Stimulated activated CD4-positive, alpha-beta T cell treated with anti-CD3 and anti-CD28 coated beads, Interleukin-4, amount 100 ng/mL, for 48 hours (primary cell): ENCODE results near the gene TNS4.

Experiments used
- DNase-seq, 2 donors: peaks; one replicate each; pipeline ENCODE4 v3.0.0-alpha.2; 2020; ENCODE audit warnings: low read depth in 2 of 2

TNS4 gene

DNA sequence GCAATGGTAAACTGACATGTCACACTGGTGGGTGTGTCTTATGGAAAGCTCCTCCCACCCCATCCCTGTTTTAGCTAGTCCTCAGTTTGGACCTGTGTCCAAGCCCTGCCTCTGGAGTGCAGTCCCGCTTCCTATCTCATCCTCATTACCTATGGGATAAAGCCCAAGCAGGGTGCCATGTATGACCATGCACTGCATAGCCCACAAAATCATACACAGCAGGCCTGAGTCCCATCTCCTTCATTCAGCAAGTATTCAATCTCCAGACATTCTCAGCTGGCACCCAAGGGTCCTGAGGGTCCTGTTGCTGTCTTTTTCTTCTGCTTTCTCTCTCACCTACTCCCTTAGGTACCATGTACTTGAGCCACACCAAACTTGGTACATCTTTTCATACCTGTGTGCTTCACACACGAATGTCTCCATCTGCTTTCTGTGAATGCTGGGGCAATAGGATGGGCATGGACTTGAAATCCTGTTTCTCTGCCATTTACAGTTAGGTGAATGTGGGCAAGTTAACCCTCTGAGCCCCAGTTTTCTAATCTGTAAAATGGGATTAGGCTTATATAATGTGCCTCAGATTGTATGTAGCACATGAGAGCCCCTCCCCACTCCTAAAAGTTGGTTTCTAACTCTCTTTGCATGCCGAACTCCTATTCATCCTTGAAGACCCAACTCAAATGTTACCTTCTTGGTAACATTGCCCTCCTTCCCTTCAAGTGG, 28.5 kb downstream of the TNS4 start:
- DNase-seq = no peak

DNA sequence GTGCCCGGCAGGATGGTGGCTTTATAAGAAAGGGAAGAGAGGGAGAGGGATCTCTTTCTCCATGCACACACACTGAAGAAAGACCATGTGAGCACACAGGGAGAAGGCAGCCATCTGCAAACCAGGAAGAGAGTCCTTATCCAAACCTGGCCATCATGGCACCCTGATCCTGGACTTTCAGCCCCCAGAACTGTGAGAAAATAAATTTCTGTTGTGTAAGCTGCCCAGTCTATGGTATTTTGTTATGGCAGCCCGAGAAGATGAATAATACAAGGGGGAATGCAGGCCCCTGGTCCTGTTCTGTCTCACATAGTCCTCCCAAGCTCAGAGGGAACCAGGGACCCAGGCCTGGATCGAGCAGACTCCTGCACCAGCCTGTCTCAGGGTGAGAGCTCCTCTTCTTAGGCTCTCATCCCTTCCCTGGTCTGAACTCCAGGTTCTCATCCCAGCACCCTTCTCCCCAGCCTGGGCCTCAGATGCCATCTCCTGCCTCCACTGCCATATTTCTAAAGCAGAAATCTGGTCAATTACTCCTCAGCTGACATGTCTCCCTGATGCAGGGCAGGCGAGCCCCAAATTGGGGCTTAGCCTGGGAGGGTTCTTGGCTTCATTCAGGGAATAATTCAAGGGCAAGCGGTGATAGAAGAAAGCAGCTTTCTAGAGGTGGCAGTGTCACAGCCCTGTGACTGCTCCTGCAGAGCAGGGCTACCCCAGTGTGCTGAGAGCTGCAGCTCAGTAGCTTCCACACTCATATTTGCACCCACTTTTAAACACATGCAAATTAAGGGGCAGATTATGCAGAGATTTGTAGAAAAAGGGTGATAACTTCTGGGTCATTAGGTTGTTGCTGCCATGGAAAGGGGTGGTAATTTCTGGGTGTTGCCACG, 29.3 kb downstream of the TNS4 start:
- DNase-seq = no peak

DNA sequence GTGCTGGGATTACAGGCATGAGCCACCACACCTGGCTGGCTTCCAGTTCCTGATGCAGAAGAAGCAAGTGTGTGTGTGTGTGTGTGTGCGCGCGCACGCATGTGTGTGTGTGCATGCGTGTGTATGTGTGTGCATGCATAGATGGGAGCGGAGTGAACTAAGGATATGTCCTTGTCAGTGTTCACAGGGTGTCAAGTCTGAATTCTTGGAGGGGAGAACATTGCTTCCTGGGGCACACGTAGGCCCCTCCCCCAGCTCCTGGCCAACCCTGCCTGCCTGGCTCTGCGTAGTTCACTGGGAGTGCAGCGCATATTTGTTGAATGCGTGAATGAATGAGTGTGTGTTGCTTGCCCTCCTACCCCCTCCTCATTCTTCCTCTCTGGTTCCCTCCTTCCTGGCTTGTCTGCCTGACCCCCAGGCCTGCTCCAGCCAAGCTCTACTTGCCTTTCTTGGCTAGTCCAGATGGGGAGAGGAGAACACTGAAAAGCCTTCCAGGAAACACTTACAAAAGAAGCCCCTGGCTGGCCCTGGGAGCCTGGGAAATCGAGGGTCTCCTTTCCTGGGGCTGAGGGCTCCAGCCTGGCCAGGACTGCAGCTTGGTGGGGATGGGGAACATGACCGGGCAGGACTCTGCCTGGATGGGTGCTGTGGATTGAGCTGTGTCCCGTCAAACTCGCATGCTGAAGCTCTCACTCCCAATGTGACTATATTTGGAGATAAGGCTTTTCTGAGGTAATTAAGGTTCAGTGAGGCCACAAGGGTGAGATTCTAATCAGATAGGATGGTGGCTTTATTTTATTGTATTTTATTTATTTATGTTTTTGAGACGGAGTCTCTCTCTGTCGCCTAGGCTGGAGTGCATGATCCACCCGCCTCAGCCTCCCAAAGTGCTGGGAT, 30.2 kb downstream of the TNS4 start:
- no peak for DNase-seq

DNA sequence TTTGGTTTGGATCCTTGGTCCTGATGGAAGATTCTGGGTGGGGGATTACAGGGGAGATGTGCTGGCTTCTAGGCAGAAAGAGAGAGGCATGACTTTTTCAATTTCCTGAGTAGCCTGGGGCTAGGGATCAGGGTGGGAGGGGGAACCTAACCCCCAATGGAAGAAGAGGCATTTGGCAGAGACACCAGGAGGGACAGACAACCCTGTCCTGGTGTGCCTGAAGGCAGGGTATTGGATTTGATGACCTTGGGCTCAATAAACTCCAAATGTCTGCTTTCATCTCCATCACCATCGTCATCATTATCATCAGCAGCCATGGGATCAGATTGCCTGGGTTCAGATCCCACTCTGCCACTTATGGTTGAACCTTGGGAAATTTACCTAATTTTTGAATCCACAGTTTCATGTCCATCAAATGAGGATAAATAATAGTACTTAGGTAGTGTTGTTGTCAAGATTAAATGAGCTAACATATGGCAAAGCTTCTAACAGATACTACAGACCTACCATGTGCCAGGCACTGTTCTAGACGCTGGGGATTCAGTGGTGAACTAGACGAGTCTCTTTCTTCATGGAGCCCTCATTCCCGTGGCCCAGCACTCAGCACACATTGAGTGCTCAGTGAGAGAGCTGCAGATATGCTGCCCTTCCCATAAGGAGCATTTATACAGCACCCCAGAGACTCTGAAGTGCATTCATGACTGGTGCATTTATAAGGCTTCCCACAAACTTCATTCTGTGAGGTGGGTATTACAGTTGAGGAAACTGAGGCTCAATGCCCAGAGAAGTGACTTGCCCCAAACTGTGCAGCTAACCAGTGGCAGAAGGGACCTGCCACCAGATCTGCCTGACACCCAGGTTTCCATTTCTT, 31.4 kb downstream of the TNS4 start:
- DNase-seq = no peak

DNA sequence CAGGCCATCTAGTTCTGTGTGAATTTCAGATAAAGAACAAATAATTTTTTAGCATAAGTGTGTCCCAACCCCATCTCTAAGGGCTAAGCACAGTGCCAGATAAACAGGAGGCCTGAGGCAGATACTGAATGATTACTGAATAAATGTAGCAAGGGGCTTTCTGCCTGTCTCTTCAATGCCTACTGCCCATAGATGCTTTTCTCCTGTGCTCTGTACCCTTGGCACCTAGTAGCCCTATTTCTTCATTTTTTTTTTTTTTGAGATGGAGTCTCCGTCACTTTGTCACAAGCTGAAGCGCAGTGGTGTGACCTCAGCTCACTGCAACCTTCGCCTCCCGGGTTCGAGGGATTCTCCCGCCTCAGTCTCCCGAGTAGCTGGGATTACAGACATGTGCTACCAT, 32.9 kb downstream of the TNS4 start:
- no peak for DNase-seq

DNA sequence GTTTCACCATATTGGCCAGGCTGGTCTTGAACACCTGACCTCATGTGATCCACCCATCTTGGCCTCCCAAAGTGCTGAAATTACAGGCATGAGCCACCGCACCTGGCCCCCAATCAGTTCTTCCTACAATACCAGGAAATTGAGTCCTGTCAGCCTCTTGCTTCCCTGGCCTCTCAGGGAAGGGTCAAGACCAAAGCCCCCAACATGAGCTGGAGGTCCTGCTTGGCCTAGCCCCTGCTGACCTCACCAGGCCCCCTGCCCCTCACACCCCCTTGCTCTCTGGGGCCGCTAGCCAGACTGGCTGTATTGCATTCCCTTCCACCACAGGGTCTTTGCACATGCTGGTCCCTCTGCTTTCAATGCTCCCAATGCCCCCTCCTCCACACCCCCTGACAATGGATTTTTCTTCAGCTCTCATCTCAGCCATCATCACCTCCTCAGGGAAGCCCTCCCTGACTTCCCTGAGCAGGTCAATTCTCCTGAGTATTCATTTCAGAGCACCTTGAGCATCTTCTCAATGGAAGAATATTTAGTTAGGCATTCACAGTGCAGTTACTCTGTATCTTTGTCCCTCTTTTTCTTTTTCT, 34.0 kb downstream of the TNS4 start:
- DNase-seq = no peak

DNA sequence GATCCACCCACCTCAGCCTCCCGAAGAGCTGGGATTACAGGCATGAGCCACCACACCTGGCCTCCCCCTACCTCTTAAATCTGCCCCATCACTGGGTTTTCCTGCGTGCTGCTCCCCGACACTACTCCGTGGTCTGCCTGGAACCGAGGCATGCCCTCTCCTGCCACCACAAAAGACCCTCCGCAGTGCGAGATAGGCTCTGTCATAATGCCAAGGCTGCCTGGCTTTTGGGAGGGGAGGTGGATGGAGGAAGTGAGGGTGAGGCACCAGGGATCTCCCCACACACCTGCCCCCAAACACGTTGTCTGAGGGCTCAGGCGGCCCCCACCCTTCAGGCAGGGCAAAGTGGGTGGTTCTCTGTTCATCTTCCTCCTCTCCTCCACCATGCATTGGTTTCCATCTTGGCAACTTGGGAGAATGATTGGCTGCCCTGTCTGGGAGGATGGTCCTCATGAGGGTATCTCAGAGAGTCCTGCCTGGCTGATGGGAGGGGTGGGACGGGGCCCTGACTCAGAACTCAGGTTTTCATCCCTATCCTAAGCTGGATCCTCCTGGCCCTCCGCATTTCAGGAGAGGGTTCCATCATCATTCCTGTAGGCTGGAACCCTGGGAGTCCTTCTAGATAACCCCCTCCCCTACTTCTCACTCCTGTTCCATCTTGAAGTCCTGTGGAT, 35.0 kb downstream of the TNS4 start:
- no peak for DNase-seq

DNA sequence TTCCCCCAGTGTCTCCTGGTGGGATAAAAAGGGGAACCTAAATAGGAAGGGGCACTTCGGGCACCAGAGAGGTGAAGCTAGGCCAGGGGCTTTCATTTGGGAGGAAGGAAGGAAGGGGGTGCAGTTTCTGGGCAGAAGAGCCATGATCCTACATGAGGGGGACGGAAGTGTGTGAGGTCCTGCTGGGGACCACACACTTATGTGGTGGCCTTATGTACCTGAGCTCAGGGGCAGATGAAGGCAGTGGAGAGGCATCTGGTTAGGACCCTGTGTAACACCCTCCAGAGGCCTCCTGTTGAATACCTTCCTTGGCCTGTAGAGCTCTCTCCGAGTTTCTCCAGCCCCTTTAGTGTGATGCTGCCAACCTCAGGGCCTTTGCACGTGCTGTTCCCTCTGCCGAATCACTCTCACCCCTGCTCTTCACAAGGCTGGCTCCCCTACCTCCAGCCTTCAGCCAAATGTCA, 37.0 kb downstream of the TNS4 start:
- DNase-seq = no peak

DNA sequence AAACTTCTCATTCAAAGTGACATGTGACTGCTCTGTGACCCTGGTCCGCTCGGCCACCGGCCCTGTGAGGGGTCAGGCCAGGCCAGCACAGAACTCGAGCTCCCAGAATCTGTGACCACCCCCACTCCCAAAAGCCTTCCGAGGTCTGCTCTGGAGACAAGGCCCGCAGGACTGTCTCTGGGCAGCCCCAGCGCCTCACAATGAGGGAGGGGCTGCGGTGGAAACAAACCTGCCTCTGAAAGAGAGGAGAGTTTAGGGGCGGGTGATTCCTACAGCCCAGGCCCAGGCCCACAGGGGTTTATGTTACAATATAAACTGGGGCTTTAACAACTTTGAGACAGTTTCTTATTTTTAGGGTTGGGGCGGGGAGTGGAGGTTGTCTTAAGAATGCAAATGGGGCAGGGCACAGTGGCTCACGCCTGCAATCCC, 38.3 kb downstream of the TNS4 start:
- DNase-seq = no peak

DNA sequence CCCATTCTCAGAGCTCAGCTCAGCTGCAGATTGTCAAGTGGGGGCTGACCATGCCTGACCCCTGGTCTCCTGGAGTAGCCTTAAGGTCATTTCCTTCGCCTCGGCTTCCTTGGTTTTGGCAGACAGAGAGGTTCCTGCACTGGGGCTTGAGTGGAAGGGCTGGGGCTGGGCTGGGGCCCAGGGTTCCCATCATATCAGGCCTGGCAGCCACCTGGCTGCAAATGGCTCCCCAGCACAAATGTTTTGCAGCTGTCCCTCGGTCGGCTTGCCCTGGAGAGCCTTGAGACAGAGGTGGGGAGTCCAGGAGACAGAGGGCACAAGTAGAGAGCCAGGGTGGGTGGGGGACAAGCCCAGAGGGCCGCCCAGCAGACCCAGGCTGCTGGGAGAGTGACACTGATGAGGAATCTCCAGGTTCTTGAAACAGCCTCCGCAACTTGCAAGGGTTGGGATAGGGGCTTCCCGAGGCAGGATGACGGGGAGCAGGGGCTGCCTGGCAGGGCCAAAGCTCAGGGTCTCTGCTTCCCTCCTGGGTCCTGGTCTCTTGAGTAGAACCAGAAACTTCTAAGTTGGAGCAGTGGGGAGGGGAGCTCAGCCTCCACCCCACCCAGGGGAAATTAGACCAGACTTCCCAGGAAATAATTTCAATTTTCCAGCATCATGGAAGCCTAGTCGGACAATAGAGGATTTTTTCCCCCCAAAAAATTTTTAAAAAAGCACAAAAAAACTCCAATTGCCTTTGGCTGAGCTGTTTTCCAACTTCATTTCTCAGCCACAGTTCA, 38.9 kb downstream of the TNS4 start:
- DNase-seq = no peak

DNA sequence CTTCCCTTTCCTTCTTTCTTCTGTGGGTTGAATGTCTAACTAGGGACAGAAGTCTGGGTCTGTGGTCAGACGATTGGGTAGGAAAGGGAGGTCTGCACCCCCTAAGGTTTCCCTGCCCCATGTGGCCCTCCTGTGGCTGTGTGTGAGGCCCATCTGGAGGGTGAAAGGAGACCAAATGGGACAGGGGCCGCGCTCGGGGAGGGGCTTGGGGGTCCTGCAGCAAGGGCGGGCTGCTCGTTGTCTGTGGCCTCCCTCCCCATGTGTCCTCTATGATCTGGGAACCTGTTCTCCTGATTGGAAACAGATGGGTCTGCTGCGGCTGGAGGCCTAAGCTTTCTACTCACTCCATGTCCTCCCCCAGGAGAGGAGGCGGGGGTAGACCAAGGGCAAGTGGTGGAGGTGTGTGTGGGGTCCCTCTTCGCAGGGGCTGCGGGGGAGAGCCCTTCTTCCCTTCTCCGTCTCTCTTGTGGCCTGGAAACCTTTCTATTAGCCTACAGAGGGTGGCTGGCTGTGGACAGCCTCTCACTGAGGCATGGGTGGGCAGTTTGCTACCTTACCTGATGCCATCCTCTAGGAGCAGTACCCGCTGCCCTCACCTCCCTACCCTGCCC, 39.6 kb downstream of the TNS4 start:
- DNase-seq = no peak

DNA sequence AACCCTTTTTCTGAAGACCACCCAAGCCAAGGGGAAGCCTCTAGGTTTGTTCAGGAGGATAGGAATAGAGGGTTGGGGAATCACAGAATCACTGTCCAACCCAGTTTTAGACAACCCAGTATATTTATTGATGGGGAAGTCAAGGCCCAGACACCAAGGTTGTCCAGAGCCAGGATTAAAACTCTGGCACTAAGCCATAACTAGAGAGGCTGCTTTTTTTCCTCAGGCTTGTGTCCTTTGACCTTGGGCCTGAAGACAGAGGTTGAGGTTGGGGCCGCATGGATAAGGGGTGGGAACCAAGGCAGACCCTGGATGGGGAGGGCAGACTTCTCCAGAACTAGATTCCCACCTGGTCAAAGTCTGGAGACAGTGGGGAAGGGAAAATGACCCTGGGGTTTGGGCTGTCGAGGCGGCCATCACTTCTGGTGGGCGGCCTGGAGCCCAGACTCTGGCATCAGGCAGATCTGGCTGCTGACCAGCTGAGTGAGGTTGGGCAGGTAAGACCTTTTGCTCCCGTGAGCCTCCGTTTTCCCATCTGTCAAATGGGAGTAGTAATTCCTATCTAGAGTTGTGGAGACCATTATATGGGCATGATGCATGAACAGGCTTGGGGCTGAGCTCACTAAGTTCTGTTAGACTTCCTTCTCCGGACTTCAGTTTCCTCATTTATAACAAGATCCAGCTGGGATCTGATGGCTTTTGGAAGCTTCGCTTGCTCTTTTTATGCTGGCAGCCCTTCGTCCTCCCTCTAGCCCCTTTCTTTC, 40.3 kb downstream of the TNS4 start:
- no peak for DNase-seq

DNA sequence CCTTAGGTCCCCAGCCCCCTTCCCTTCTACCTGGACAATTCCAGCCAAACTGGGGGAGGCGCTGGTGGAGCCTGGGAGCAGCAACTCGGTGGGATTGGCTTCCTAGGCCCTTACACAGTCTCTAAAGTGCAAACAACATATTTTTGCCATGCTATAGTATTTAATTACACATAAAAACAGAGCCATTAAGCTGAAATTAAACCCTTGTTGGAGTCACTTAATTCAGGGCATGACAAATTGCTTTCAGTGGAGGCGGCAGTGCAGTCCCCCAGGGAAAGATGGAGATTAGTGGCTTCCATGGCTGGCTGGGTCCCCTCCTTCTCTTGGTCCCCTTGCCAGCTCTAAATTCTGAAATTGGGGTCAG, 40.8 kb downstream of the TNS4 start:
- DNase-seq = no peak

DNA sequence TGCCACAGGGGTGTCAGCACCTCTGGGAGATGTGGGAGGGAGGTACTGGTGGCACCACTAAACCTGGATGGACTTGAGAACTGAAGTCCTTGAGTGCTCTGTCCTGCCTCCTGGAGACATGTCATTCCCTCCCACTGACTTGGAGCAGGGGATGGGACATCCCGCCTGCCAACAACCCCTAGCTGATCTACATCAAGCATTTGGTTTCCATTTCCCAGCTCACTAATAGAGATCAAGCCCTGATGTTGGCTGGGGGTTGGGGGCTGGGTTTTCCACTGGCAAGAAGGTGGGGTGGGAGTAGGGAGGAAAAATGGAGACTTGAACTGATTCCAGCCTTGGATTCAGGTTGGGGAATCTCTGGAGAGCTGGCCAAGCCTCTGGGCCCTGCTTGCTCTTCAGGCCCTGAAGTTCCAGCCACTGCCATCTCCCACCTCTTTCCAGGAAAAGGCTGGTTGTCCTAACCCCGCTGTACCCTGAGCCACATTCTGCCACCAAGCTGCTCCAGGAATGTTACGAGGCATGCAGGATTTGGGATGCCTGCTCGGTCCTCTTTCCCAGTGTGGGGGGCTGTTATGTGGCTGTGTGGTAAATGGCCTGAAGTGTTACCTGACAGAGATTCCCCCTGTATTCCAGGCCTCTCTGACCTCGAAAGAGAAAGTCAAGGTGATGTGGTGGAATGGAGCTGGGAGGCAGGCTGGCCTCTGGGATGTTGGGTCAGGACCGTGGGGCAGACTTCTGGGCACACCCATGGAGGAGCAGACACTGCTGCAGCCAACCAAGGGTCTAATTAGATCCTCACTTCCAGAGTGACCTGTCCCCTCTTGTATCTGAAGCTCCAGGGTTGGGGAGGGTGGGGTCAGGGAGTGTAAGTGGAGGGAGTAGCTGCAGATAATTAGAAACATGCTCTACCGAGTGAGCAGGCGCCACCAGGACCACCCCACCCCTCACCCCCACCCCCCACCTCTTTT, 41.5 kb downstream of the TNS4 start:
- DNase-seq = no peak

DNA sequence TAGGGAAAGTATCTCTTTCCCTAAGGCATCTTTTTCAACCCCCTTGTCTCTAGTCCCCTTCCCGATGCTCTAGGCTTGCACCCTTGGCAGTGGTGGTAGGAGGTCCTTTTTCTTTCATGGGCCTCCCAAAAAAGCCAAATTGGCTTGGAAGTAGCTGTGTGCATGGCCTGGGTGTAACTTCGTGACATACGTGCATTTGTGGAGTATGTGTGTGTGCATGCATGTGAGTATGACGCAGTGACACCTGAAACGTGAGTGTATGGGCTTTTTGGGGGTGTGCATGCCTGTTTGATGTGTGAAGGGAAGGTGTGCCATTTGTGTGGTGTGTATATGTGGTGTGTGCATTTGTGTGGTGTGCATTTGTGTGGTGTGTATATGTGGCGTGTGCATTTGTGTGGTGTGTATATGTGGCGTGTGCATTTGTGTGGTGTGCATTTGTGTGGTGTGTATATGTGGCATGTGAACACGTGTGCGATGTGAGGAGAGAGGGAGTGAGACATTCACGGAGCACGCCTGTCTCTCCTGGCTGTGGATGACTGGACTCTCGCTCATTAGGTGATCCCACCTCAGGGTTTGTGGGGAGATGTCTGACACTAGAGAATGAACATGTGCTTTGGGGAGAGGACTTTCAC, 42.5 kb downstream of the TNS4 start:
- no peak for DNase-seq

DNA sequence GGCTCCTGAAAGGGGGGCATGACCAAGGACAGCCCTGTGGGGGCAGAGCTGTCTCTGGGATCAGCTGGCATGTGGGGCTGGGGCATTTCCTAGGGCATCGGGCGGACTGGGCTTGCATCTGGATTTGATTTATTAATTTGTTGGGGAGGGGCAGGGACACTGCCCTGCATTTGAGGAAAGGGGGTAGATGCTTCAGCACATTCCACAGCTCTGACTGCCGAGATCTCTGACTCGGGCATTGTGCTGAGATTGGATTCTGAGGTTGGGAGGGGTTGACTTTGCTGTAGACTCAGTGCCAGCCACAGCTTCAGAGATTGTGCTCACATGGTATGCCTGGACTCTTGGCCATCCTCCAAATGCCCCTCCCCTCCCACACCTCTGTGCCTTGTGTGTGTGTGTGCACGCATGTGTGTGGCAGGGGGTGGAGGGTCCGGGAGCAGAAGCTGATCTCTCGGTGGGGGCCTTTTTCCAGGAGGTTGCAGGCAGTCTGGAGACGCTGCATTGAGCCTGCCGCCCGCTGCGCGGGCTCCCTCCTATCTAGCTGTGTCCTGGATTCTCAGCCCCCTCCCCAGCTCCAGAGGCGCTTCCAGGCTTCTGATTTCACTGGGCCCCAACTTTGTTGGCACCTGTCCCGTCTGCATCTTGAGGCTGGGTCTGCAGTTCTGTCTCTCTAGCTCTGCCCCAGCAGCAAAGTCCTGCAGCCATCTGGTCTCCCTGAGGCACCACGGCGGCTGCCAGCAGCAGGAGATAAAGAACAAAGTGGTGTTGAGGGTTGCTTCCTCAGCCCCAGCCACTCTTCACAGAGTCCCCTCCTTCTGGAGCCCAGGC, 43.2 kb downstream of the TNS4 start:
- DNase-seq = no peak
